ENCODE results near the gene ARHGAP8. TPM values are rescaled to one million over a fixed set of nuclear protein-coding genes. Genes with fewer than 3 reads are reported as not detected.

Gene ARHGAP8
- total RNA-seq, 2 experiments from 2014 or later = 2.1 to 3.2 TPM

GRCh38 chr22:44706488-44706887 lies 45.9 kb upstream of the ARHGAP8 start:
- H3K4me1 Mint-ChIP-seq (ENCODE audit: low read depth) = peaks cover 59% of the 10 kb centered on the region
- H3K9me3 Mint-ChIP-seq = no peaks in the 10 kb centered on the region
- ChIA-PET POLR2A (interaction anchor here (0.6 kb wide), 1 partner anchor 20 kb away, joined by 3 read pairs; no protein-coding TSS in a partner anchor), CTCF (interaction anchor here (1.1 kb wide), 1 partner anchor 9 kb away, joined by 3 read pairs; no protein-coding TSS in a partner anchor)
- ATAC-seq = no peak
- H3K36me3 Mint-ChIP-seq (ENCODE audit: low read depth) = peaks cover 3% of the 10 kb centered on the region
- H3K27me3 Mint-ChIP-seq = no peaks in the 10 kb centered on the region
- H3K4me3 Mint-ChIP-seq = no peak overlapping the region
- TF ChIP-seq CTCF (IDR thresholded peaks at IDR 0.05) = no peak
- no peak for DNase-seq
- no peak overlapping the region for H3K27ac Mint-ChIP-seq
- intact Hi-C loops (cut with micrococcal nuclease) = no loop called here

GRCh38 chr22:44707178-44707577 lies 45.2 kb upstream of the ARHGAP8 start:
- TF ChIP-seq CTCF (IDR thresholded peaks at IDR 0.05) = no peak
- Mint-ChIP-seq H3K27ac (no peak overlapping the region), H3K9me3 (no peaks in the 10 kb centered on the region), H3K4me1 (ENCODE audit: low read depth) (peaks cover 56% of the 10 kb centered on the region), H3K27me3 (no peaks in the 10 kb centered on the region), H3K4me3 (no peak overlapping the region), H3K36me3 (ENCODE audit: low read depth) (peaks cover 3% of the 10 kb centered on the region)
- no peak for DNase-seq
- ChIA-PET POLR2A (no interaction called here), CTCF (interaction anchor here (1.1 kb wide), 1 partner anchor 9 kb away, joined by 3 read pairs; no protein-coding TSS in a partner anchor)
- intact Hi-C loops (cut with micrococcal nuclease) = no loop called here
- ATAC-seq = no peak

GRCh38 chr22:44707752-44708151 lies 44.6 kb upstream of the ARHGAP8 start:
- peak; percentile 18 for DNase-seq
- ChIA-PET CTCF (interaction anchor here (1.0 to 2.5 kb wide), 5 partner anchors 10 to 81 kb away, joined by 3 to 9 read pairs (median 4); no protein-coding TSS in a partner anchor), POLR2A (interaction anchor here (1.0 to 1.5 kb wide), 2 partner anchors 13 to 601 kb away, joined by 3 to 4 read pairs; no protein-coding TSS in a partner anchor)
- ATAC-seq = no peak
- TF ChIP-seq CTCF (IDR thresholded peaks at IDR 0.05) = no peak
- no peaks in the 10 kb centered on the region for H3K27me3 Mint-ChIP-seq
- H3K27ac Mint-ChIP-seq = peak overlapping the region; percentile 30
- H3K4me3 Mint-ChIP-seq = no peak overlapping the region
- H3K36me3 Mint-ChIP-seq (ENCODE audit: low read depth) = peaks cover 3% of the 10 kb centered on the region
- intact Hi-C loops (cut with micrococcal nuclease) = no loop called here
- H3K4me1 Mint-ChIP-seq (ENCODE audit: low read depth) = peaks cover 56% of the 10 kb centered on the region
- H3K9me3 Mint-ChIP-seq = no peaks in the 10 kb centered on the region

- Mint-ChIP-seq H3K27ac (peak overlapping the region; percentile 88), H3K27me3 (no peaks in the 10 kb centered on the region), H3K9me3 (no peaks in the 10 kb centered on the region), H3K4me3 (peak overlapping the region; percentile 64), H3K36me3 (ENCODE audit: low read depth) (peaks cover 5% of the 10 kb centered on the region), H3K4me1 (ENCODE audit: low read depth) (peaks cover 47% of the 10 kb centered on the region)
- no peak for TF ChIP-seq CTCF (IDR thresholded peaks at IDR 0.05)
- DNase-seq (peak; percentile 33), ATAC-seq (peak; percentile 19)
- intact Hi-C loops (cut with micrococcal nuclease) = no loop called here
- CTCF ChIA-PET = interaction anchor here (2.1 to 2.5 kb wide), 2 partner anchors 25 kb away, joined by 6 to 9 read pairs; no protein-coding TSS in a partner anchor
- POLR2A ChIA-PET = no interaction called here
These were observed 42.4 kb upstream of the ARHGAP8 start for GRCh38 chr22:44709881-44710392.

GRCh38 chr22:44710474-44711240 lies 41.7 kb upstream of the ARHGAP8 start:
- CTCF ChIA-PET = no interaction called here
- Mint-ChIP-seq H3K9me3 (no peaks in the 10 kb centered on the region), H3K36me3 (ENCODE audit: low read depth) (peaks cover 2% of the 10 kb centered on the region), H3K27ac (peak overlapping the region; percentile 88), H3K27me3 (no peaks in the 10 kb centered on the region), H3K4me3 (peak overlapping the region; percentile 64), H3K4me1 (ENCODE audit: low read depth) (peaks cover 43% of the 10 kb centered on the region)
- DNase-seq (peak; percentile 86), ATAC-seq (peak; percentile 89)
- POLR2A ChIA-PET = no interaction called here
- intact Hi-C loops (cut with micrococcal nuclease) = no loop called here
- no peak for TF ChIP-seq CTCF (IDR thresholded peaks at IDR 0.05)
